Measurements from ENCODE around the gene PITHD1. TPM values are rescaled to one million over a fixed set of nuclear protein-coding genes. Genes with fewer than 3 reads are reported as not detected.

Gene PITHD1
- total and polyA plus RNA-seq, 2 donors (not counting 3 experiments of a cell fraction or from before 2014, with no cell fraction given), result 35.8 to 43.1 TPM

DNA sequence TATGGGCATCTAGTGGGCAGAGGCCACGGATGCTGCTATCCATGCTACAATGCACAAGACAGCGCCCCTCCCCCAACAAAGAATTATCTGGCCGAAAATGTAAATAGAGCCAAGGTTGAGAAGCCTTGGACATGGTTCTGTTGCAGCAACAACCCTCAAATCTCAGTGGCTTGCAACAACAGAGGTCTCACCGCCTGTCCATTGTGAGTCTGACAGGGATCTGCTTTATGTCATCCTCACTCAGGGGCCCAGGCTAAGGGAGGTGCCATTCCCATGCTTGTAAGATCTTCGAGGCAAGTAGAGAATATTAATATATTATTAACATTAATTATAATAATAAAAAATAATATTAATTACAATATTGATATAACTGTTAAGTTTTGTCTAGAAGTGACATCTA is 9.5 kb upstream of the PITHD1 start:
- DNase-seq (ENCODE audit: low read depth, low spot score) (no peak), FAIRE-seq (no peak)
- H3K27me3 ChIP-seq (ENCODE audit: control insufficient read depth in 2 of 2, insufficient read depth in 2 of 2, low read length in 2 of 2), result no peaks in the 10 kb centered on the region
- H3K4me3 ChIP-seq (replicated peaks in 1 of 3; ENCODE audit: insufficient read depth in 1 of 3, low read depth in 1 of 3, low read length in 3 of 3), result no peak overlapping the region
- H3K4me2 ChIP-seq (ENCODE audit: insufficient read depth, low read length), result no peak overlapping the region
- dilution Hi-C loops (cut with MboI; ENCODE audit: extremely low pct_ligation_motif_present, low sequenced_read_pairs) (no loop called here), intact Hi-C loops (cut with micrococcal nuclease) (no loop called here)
- no peaks in the 10 kb centered on the region for H3K9me1 ChIP-seq (replicated peaks; ENCODE audit: control insufficient read depth, extremely low read depth, insufficient read depth, low read length)
- POLR2A ChIA-PET, result no interaction called here
- CTCF ChIA-PET, result interaction anchor here (1.3 kb wide), 1 partner anchor 77 kb away, joined by 3 read pairs; the partner anchor contains the start of gene RPL11
- H2AFZ ChIP-seq (ENCODE audit: low read depth, low read length), result no peak overlapping the region
- H3K79me2 ChIP-seq (ENCODE audit: control insufficient read depth, insufficient read depth, low read length), result no peaks in the 10 kb centered on the region
- H3K9ac ChIP-seq (replicated peaks; ENCODE audit: extremely low read depth, insufficient read depth, low read length), result no peak overlapping the region
- H3K4me1 ChIP-seq (ENCODE audit: control insufficient read depth, extremely low read depth, insufficient read depth, low read length), result no peaks in the 10 kb centered on the region
- BruUV-seq (replicated peaks), result no TSS peak
- H4K20me1 ChIP-seq (replicated peaks; ENCODE audit: control insufficient read depth, extremely low read depth, insufficient read depth, low read length), result no peaks in the 10 kb centered on the region
- no peaks in the 10 kb centered on the region for H3K9me3 ChIP-seq (replicated peaks; ENCODE audit: control insufficient read depth, insufficient read depth, low read length)
- H3K27ac ChIP-seq (ENCODE audit: insufficient read depth, low read depth, low read length), result no peak overlapping the region
- H3K36me3 ChIP-seq (ENCODE audit: control insufficient read depth in 2 of 2, extremely low read depth in 1 of 2, insufficient read depth in 2 of 2, low read length in 2 of 2), result no peaks in the 10 kb centered on the region
- no peak for TF ChIP-seq FOS (IDR thresholded peaks at IDR 0.05; ENCODE audit: borderline replicate concordance, insufficient read depth, low read length)
- TF ChIP-seq EZH2 (IDR thresholded peaks at IDR 0.05; ENCODE audit: borderline replicate concordance, low read depth, low read length, severe bottlenecking), result no peak
- TF ChIP-seq POLR2AphosphoS5 (IDR thresholded peaks at IDR 0.05; ENCODE audit: insufficient read depth, low read depth, low read length), result no peak
- no peak for TF ChIP-seq GATA2 (IDR thresholded peaks at IDR 0.05; ENCODE audit: insufficient read depth, insufficient read length, low read depth, low read length)
- no peak for TF ChIP-seq JUN (IDR thresholded peaks at IDR 0.05; ENCODE audit: borderline replicate concordance, insufficient read depth, insufficient read length, low read depth)
- TF ChIP-seq, protein P1, sequence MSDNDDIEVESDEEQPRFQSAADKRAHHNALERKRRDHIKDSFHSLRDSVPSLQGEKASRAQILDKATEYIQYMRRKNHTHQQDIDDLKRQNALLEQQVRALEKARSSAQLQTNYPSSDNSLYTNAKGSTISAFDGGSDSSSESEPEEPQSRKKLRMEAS (IDR thresholded peaks at IDR 0.05; ENCODE audit: insufficient read depth, insufficient read length), result no peak
- TF ChIP-seq, protein P2, sequence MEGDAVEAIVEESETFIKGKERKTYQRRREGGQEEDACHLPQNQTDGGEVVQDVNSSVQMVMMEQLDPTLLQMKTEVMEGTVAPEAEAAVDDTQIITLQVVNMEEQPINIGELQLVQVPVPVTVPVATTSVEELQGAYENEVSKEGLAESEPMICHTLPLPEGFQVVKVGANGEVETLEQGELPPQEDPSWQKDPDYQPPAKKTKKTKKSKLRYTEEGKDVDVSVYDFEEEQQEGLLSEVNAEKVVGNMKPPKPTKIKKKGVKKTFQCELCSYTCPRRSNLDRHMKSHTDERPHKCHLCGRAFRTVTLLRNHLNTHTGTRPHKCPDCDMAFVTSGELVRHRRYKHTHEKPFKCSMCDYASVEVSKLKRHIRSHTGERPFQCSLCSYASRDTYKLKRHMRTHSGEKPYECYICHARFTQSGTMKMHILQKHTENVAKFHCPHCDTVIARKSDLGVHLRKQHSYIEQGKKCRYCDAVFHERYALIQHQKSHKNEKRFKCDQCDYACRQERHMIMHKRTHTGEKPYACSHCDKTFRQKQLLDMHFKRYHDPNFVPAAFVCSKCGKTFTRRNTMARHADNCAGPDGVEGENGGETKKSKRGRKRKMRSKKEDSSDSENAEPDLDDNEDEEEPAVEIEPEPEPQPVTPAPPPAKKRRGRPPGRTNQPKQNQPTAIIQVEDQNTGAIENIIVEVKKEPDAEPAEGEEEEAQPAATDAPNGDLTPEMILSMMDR (IDR thresholded peaks at IDR 0.05; ENCODE audit: extremely low read depth in 1 of 2, insufficient read depth in 1 of 2, low read depth in 1 of 2, low read length in 2 of 2), result no peak
- no peak for TF ChIP-seq MYC (IDR thresholded peaks at IDR 0.05; ENCODE audit: low read depth, low read length)
- TF ChIP-seq POLR2A (IDR thresholded peaks at IDR 0.05; ENCODE audit: low read depth, low read length), result no peak
